K562 (cell line): Measurements from ENCODE around the gene ERICH2. TPM values are rescaled to one million over a fixed set of nuclear protein-coding genes. Genes with fewer than 3 reads are reported as not detected.

ENCODE experiments used
- CBFB ChIP-seq: sonication (generic); formaldehyde crosslinking; IDR thresholded peaks from 2 replicates; pipeline ENCODE4 v1.4.0; 2020; ENCODE audit warnings: mild to moderate bottlenecking, missing genetic modification reagents
- CBX1 ChIP-seq: sonication (generic); IDR thresholded peaks from 2 replicates; pipeline ENCODE4 v1.6.1; 2016; ENCODE audit warnings: antibody characterized with exemption, low read depth, mild to moderate bottlenecking
- CBX5 ChIP-seq: IDR thresholded peaks from 2 replicates; pipeline ENCODE4 v1.6.1; 2014; ENCODE audit warnings: low read depth, borderline replicate concordance
- CHD4 ChIP-seq: fragments of 200-600 bp; sonication (generic); IDR thresholded peaks from 3 replicates; pipeline ENCODE4 v1.6.1; 2012; ENCODE audit warnings: low read depth, mild to moderate bottlenecking, mixed read lengths, low read length, inconsistent platforms; ENCODE audit not compliant: insufficient read depth, insufficient replicate concordance, poor library complexity, severe bottlenecking
- DACH1 ChIP-seq: fragments of 450-650 bp; IDR thresholded peaks from 2 replicates; pipeline ENCODE4 v1.6.1; 2018; ENCODE audit not compliant: partially characterized antibody
- E2F5 ChIP-seq: sonication (generic); formaldehyde crosslinking; IDR thresholded peaks from 2 replicates; pipeline ENCODE4 v1.8.0; 2022; ENCODE audit warnings: mild to moderate bottlenecking, missing genetic modification reagents
- ELF2 ChIP-seq: fragments of 250-450 bp; sonication (Bioruptor Pico); IDR thresholded peaks from 2 replicates; pipeline ENCODE4 v1.5.0; 2021; ENCODE audit warnings: mild to moderate bottlenecking
- ESRRA ChIP-seq: fragments of 450-650 bp; IDR thresholded peaks from 2 replicates; pipeline ENCODE4 v1.6.1; 2014; ENCODE audit warnings: low read depth, mild to moderate bottlenecking, moderate library complexity, borderline replicate concordance
- FUS ChIP-seq: fragments of 200-400 bp; formaldehyde crosslinking; optimal IDR thresholded peaks from 2 replicates; pipeline ENCODE3; 2017; ENCODE audit warnings: low read depth, low read length
- MCM5 ChIP-seq: fragments of 450-650 bp; IDR thresholded peaks from 2 replicates; pipeline ENCODE4 v1.6.1; 2016; ENCODE audit warnings: low read depth
- NBN ChIP-seq: fragments of 450-650 bp; IDR thresholded peaks from 2 replicates; pipeline ENCODE4 v1.6.1; 2016; ENCODE audit warnings: low read depth, mild to moderate bottlenecking
- PHTF2 ChIP-seq: fragments of 250-450 bp; sonication (Bioruptor Pico); IDR thresholded peaks from 2 replicates; pipeline ENCODE4 v1.5.0; 2021; ENCODE audit warnings: mild to moderate bottlenecking
- POLR2AphosphoS5 ChIP-seq: IDR thresholded peaks from 2 replicates; pipeline ENCODE4 v1.6.1; 2011; ENCODE audit warnings: mild to moderate bottlenecking, low read depth, low read length, moderate library complexity; ENCODE audit not compliant: control insufficient read depth, insufficient read depth
- PREB ChIP-seq: sonication (generic); formaldehyde crosslinking; IDR thresholded peaks from 2 replicates; pipeline ENCODE4 v1.8.1; 2023; ENCODE audit warnings: mild to moderate bottlenecking, missing genetic modification reagents
- SRSF9 ChIP-seq: fragments of 200-400 bp; formaldehyde crosslinking; IDR thresholded peaks from 2 replicates; pipeline ENCODE4 v1.6.1; 2017; ENCODE audit warnings: low read depth, low read length, borderline replicate concordance
- THAP7 ChIP-seq: fragments of 250-450 bp; sonication (Bioruptor Pico); IDR thresholded peaks from 2 replicates; pipeline ENCODE4 v1.5.0; 2021
- UBTF ChIP-seq, 2 experiments: IDR thresholded peaks; 2 replicates each; pipeline ENCODE4 v1.6.1; 2012; ENCODE audit warnings: improper control_type of control experiment in 2 of 2, low read depth in 2 of 2, low read length in 2 of 2, borderline replicate concordance in 1 of 2
- ZC3H8 ChIP-seq: fragments of 450-650 bp; IDR thresholded peaks from 2 replicates; pipeline ENCODE4 v1.6.1; 2017
- ZFP91 ChIP-seq: sonication (generic); formaldehyde crosslinking; IDR thresholded peaks from 2 replicates; pipeline ENCODE4 v1.8.0; 2022; ENCODE audit warnings: mild to moderate bottlenecking, missing genetic modification reagents
- ZNF133 ChIP-seq: fragments of 250-450 bp; sonication (Bioruptor Pico); IDR thresholded peaks from 2 replicates; pipeline ENCODE4 v1.4.0; 2020; ENCODE audit warnings: mild to moderate bottlenecking
- ZNF174 ChIP-seq: fragments of 250-450 bp; sonication (Bioruptor Pico); IDR thresholded peaks from 2 replicates; pipeline ENCODE4 v1.4.0; 2020; ENCODE audit warnings: mild to moderate bottlenecking
- ZNF354B ChIP-seq: fragments of 250-450 bp; sonication (Bioruptor Pico); IDR thresholded peaks from 2 replicates; pipeline ENCODE4 v1.4.0; 2020
- ZNF561 ChIP-seq: fragments of 450-650 bp; formaldehyde crosslinking; conservative IDR thresholded peaks from 2 replicates; pipeline ENCODE4 v1.4.0; 2020; ENCODE audit warnings: mild to moderate bottlenecking, moderate library complexity
- ZNF75A ChIP-seq: fragments of 450-650 bp; formaldehyde crosslinking; IDR thresholded peaks from 2 replicates; pipeline ENCODE4 v1.4.0; 2020; ENCODE audit warnings: mild to moderate bottlenecking
- polyA plus RNA-seq, 8 experiments: library from polyadenylated mRNA; depleted of rRNA in 4 of 8; stranded (reverse) in 5 of 8; unstranded in 3 of 8; fragments of >200 nt; fragmentation: Nextera tagmentation in 2 of 8; fragmentation: Illumina TruSeq in 1 of 8; extraction: Ambion mirVana in 2 of 8; extraction: Trizol in 1 of 8; gene quantifications; 2 replicates each; pipeline versions ENCODE4 v1.2.1 to v1.2.3, GENCODE V29; 2011 to 2014; ENCODE audit warnings: inconsistent platforms in 1 of 8, missing spikeins in 1 of 8
- total RNA-seq, 7 experiments: library from RNA; depleted of rRNA in 6 of 7; stranded (reverse); fragments of >200 nt in 6 of 7; fragmentation: Illumina TruSeq in 2 of 7; extraction: Trizol in 2 of 7; gene quantifications; 2 replicates each; pipeline versions ENCODE4 v1.2.1 to v1.2.3, GENCODE V29; 2011 to 2021; ENCODE audit warnings: low replicate concordance in 1 of 7

Gene ERICH2
- total and polyA plus RNA-seq, 9 of the 15 experiments (the other 6 are each of a cell fraction or from before 2014, with no cell fraction given): 0.85 to 2.4 (median 1.6) TPM

GRCh38 chr2:170816504-170817092 lies 46.4 kb downstream of the ERICH2 start, which contains the start of gene GAD1 (continued):
- TF ChIP-seq ZFP91 (CRISPR knock-in tag) (no peak), DACH1 (no peak), THAP7 (no peak), CHD4 (no peak), ZC3H8 (no peak), NBN (0 out of 2 replicates have a peak, but pooled peaks have one; percentile 25), PHTF2 (CRISPR knock-in tag) (no peak), ZNF561 (CRISPR knock-in tag) (no peak), ZNF354B (CRISPR knock-in tag) (no peak), UBTF (IDR thresholded peaks at IDR 0.05; ENCODE audit: borderline replicate concordance in 1 of 2, low read depth in 2 of 2, low read length in 2 of 2) (peak; percentile 79 to 91; a peak in 3 of 4 replicates), E2F5 (no peak), POLR2AphosphoS5 (no peak), ESRRA (no peak), MCM5 (no peak), CBFB (CRISPR knock-in tag) (no peak), ZNF133 (CRISPR knock-in tag) (no peak), CBX1 (peak; percentile 73; the same call in 1 of the 2 replicates), ELF2 (CRISPR knock-in tag) (0 out of 2 replicates have a peak, but pooled peaks have one; percentile 13), PREB (CRISPR knock-in tag) (no peak), FUS (no peak), SRSF9 (no peak), CBX5 (no peak), ZNF75A (CRISPR knock-in tag) (no peak), ZNF174 (CRISPR knock-in tag) (no peak)
